EL (cell line): ENCODE data around the gene BANF2.

Experiments used
- DNase-seq: peaks from one replicate; pipeline ENCODE4 v3.0.0-alpha.2; 2016

The BANF2 gene

DNA sequence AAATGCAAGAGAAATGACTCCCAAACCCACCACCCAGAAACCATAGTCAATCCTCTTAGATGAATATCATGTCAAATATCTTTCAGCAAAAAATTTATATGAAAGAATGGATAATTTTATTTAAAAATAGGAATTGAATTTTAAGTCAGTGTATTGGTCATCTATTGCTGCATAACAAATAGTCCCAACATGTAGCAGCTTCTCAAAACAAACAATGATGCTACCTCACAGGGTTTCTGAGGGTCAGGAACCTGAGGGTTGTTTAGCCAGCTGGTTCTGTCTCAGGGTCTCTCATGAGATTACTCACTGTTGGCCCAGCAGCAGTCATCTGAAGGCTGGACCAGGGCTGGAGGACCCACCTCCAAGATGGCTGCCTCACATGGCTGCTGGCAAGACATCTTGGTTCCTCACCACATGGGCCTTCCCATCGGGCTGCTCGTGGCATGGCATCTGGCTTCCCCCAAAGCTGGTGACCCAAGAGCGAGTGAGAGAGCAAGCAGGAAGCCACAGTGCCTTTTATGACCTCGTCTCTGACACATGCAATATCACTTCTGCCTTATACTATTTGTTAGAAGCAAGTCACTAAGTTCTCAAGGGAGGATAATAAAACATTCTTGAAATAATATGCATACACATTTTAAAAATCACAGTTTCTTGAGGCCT, 36.3 kb downstream of the BANF2 start:
- peak; percentile 48 for DNase-seq

GRCh38 chr20:17738154-17738553, 38.4 kb downstream of the BANF2 start:
- no peak for DNase-seq

- no peak for DNase-seq
Observed at GRCh38 chr20:17741220-17741619, 41.5 kb downstream of the BANF2 start.

- DNase-seq: no peak
Observed at GRCh38 chr20:17742731-17743130, 43.0 kb downstream of the BANF2 start.

- no peak for DNase-seq
Observed at GRCh38 chr20:17743677-17744076, 43.9 kb downstream of the BANF2 start.

- DNase-seq: peak; percentile 85
Observed at GRCh38 chr20:17747431-17747846, 47.7 kb downstream of the BANF2 start.

DNA sequence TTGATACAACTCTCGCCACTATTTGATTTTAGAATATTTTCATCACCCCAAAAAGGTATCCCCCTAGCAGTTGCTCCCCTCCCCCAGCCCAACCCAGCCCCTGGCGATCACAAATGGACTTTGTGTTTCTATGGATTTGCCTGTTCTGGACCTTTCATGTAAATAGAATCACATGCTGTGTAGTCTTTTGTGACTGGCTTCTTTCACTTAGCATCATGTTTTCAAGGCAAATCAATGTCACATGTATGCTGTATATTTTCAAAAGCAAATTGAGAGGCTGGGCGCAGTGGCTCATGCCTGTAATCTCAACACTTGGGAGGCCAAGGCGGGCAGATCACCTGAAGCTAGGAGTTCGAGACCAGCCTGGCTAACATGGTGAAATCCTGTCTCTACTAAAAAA, 48.5 kb downstream of the BANF2 start:
- no peak for DNase-seq

DNA sequence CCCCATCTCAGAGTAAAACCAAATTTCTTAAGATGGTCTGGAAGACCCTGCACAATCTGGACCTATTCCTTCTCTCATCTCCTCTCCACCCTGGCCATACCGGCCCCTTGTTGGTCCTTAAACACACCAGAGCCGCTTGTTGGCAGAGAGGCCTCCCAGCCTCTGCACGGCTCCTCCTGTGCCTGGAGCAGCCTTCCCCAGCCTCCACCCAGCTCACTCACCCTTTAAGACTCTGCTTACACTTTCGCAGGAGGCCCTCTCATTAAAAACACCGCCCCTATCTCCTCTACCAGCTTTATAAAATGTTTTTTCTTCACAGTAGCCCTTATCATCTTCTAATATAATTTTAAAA, 49.8 kb downstream of the BANF2 start:
- no peak for DNase-seq

DNA sequence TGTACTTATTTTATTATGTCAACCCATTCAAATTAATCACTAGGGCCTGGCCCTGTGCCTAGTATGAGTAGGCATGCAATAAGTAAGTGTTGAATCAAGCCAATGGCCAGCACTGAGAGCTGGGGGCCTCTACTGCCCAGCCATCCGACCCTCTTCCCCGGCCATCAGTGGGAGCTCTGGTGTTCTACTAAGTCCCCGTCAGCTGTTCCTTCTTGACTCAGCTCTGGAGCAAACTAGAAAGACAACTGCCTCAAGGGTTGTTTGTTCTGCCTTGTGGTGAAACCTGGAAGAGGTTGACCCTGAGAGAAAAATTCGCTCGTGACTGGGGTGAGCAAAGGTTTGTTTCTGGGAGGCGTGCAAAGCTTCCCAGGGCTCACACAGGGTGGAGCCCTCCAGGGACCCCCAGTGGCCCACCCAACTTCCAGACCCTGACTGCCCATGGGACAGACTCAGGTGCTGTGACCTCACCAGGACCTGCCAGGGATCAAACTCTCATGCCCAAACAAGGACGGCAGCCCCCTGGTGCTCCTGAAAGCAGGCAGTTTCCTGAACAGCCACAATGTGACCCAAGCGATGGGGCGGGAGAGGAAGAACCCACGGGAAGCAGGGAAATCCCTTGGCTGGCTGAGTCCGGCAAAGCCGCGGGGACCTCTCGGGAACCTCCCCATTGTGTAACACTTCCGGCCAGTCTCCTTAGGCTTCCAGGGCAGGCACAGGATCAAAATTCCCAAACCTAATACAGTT, 50.4 kb downstream of the BANF2 start:
- peak; percentile 19 for DNase-seq

GRCh38 chr20:17750722-17751045, 50.9 kb downstream of the BANF2 start:
- DNase-seq: no peak

DNA sequence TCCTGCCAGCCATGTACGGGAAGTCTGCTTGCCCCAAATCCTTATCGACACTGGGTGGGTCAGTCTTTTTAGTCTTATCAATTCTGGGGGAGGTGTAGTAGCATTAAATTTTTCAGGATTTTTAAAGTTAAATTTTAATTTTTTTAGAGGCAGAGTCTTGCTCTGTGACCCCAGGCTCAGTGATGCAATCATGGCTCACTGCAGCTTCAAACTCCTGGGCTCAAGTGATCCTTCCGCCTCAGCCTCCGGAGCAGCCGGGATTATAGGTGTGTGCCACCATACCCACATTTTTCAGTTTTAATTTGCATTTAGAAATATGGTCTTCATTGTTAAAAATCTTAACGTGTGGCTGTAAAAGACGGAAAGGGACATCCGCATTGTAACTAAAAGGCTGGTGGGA, 51.9 kb downstream of the BANF2 start:
- no peak for DNase-seq

- DNase-seq: no peak
Observed at GRCh38 chr20:17752459-17752858, 52.7 kb downstream of the BANF2 start.

DNA sequence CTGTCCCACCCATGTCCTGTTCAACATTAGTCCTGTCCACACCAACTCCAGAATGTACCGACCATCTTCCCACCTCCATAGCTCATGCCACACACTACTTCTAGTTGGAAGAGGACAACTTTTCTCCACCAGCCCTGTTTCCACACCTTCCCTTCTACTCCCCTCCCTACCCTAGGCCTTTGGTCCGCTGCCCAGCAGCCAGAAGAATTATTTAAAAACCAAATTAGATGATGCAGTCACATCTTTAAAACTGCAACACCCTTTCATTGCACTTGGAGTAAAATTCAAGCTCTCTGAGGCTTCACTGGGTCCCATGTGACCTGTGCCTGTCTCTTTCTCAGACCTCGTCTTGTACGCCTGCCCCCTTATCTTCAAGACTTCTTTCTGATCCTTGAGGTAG, 53.8 kb downstream of the BANF2 start:
- no peak for DNase-seq

DNA sequence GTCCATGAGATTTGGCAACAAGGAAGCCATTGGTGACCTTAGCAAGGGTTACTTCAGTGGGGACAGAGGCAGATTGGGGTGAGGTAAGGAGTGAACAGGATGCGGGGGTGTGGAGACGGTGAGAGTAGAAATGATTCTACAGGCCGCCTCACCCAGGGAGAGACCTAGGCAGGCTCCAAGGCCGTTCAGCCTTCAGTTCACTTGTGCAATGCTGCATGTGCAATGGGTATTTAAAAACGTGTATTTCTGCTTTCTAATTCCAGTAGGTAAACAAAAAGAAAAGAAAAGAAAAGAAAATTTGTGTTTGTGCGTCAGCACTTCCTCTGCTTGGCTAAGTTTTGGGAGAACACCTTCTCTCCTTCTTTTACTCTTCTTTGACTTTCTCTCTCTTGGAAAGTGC, 56.8 kb downstream of the BANF2 start:
- DNase-seq: no peak

- DNase-seq: no peak
Observed at GRCh38 chr20:17757496-17757895, 57.7 kb downstream of the BANF2 start.

GRCh38 chr20:17758010-17758409, 58.2 kb downstream of the BANF2 start:
- no peak for DNase-seq

DNA sequence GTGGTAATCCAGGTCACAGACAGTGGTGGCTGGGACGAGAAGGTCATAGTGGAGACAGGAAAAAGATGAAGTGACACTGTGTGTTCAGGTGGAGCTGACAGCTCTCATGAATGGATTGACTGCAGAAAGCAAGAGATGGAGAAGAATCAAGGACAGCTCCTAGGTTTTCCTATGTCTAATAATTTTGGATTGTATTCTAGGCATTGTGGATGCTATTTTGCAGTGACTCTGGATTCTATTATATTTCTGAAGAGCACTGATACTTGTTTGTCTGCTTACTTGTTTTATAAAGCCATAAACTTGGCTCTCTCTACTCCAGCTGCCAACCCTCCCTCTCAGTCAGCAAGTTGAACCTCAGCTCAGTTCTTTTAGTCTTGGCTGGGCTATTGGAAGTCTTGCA, 58.7 kb downstream of the BANF2 start:
- DNase-seq: no peak

DNA sequence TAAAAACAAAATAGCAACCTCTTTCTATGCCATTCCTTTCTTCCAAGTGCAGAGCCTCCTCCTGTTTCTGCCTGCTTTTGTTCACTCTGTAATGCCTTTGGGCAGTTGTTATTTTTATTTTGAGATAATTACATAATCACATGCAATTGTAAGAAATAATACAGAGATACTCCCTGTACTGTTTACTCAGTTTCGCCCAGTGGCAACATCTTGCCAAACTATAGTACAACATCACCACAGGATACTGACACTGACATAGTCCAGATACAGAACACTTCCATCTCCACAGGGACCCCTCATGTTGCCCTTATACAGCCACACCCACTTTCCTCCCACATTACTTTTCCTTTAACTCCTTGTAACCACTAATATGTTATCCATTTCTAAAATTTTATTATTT, 59.7 kb downstream of the BANF2 start:
- no peak for DNase-seq

GRCh38 chr20:17761604-17762003, 61.8 kb downstream of the BANF2 start:
- DNase-seq: no peak

DNA sequence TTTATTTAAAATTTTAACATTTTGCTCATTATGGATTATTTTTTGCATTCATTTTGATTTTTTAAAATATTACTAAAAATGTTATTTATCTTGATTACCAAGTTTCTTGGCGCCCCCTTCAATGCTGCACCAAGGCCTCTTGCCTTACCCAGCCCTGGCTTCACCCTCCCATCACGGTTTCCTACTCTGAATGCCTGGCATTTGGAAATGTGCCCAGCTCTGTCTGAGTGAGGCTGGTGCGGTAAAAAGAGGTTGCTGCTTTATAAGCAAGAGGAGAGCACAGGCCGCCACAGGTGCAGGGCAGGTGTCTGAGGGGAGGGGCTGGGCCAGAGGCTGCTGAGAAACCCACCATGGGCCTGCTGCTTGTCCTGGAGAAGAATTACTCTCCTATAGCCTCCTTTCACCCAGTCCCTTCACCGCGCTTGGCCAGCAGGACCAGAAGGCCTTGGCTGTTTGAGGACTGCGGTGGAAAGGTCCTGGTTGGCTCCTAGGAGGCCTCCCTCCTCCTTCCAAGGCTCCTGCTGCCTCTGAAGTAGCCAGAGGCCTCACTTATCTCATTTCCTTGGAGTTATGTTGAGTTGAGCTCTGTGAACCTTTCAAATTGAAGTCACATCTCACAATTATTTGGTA, 62.6 kb downstream of the BANF2 start:
- DNase-seq: no peak

- no peak for DNase-seq
Observed at GRCh38 chr20:17762873-17763557, 63.2 kb downstream of the BANF2 start.

DNA sequence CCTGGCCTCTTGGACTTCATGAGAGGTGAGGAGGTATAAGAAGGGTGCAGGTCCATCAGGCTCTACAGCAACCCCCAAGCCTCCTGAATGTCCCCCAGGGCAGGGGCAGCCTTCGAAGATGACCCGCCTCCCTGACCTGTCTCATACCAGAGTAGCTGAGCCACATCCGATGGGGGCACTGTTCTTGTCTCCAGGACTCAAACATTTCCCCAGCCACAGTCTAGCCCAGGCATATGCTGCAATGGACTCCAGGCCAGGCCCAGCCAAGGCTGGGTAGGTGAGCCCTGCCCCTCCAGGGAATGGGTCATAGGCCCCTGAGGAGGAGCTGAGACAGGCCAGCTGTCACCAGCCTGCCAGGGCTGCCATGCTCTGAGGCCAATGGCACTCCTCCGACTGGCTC, 65.3 kb downstream of the BANF2 start:
- no peak for DNase-seq

DNA sequence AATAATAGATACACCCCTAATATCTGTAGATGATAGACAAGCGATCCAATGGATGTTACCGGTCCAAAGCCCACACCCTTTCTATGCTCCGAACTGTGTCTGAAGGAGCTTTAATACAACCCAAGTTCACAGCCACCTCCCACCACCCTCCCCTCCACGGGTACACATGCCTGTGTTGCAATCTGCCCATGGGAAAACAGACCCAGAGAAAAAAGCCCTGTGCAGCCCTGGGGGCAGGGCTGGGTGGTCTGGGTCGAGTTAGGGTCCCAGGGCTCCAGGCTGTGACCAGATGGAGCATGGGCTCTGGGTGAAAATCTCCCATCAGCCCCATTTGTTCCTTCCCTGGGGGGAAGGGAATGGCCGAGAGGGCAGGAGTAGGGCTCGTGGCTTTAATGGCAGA, 65.8 kb downstream of the BANF2 start:
- no peak for DNase-seq

DNA sequence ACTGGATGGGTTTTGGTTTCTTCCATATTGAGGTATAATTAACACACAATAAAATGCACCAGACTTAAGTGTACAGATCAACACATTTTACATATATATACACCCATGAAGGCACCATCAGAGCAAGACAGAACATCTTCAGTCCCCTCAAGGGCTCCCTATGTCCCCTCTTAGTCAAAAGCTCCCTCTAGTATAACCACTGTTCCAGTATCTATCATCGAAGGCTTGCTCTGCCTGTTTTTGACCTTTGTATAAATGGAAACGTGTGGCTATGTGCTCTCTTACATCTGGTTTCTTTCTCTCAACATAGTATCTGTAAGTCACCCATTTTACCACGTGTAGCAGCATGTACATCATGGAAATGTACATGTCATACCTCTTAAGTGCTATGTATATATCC, 66.5 kb downstream of the BANF2 start:
- no peak for DNase-seq
